NCI-H510A treated with DMSO at 0.1 percent for 48 hours (cell line): Measurements from ENCODE around the gene ACSF2.

ENCODE experiments used
- DNase-seq: peaks from one replicate; lab custom pipeline; 2025; lab: John Stamatoyannopoulos, UW

Gene ACSF2

DNA sequence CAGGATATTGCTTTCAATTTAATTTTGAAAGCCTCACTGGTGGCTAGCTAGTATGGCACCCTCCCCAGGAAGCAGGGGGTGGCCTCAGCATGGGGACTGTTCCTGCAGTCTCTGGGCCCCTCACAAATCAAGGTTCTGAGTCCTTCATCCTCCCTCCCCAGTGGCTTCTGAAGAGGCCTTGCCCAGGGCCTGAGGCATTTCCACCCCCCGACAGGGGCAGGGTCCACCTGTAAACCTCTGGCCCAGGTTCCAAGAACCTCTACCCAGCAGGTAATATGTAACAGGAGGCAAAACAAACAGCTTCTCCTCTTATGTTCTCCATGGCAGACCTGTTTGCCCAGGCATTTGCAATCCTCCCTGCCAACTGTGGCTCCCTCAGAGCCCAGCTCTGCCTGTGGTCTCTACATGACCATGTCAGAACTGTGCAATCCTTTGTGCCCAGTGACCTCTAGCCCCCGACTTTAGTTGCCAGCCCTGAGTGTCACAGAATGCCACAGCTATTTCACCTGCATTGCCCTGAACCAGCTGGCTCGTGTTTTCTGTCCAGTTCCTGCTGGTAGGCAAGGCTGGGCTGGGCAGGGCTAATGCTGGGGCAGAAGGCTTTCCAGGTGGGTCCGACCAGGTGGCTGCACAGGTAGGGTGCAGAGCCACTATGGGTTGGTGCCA, 14.3 kb downstream of the ACSF2 start:
- DNase-seq, result peak; percentile 90

DNA sequence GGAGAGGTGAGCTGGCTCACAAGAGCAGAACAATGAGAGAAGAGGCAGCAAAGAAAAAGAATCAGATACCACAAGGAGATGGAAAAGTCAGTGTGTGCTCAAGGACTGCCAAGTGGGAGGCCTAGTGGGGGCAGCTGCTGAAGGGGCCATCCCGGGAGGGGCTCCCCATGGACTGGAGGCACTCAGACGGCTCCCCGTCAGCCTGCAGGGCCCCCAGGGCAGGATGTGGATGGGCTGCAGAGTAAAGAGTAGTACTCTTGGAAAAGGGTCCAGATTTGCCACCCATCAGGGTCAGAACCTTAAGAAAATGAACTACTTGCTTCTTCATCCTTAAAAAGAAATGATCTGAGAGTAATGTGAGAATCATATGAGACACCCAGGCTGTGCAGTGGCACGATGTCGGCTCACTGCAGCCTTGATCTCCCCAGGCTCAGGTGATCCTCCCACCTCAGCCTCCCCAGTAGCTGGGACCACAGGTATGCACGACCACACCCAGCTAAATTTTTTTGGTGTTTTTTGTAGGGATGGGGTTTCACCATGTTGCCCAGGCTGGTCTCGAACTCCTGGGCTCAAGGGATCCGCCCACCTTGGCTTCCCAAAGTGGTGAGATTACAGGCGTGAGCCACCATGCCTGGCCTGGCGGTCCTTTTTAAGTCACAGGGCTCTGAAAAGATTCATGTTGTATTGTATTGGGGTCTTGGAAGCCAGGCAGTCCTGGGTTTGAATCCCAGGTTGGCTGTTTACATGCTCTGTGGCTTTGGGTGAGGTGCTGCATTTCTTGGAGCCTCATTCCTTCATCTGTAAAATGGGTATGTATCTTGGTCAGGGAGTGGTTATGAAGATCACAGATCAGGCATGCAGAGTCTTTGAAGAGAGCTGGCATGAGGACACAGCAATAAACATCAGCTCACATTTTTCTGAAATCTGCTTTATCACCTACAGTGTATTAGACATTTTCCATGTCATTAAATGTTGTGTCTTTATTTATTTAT, 15.1 kb downstream of the ACSF2 start:
- DNase-seq, result no peak

DNA sequence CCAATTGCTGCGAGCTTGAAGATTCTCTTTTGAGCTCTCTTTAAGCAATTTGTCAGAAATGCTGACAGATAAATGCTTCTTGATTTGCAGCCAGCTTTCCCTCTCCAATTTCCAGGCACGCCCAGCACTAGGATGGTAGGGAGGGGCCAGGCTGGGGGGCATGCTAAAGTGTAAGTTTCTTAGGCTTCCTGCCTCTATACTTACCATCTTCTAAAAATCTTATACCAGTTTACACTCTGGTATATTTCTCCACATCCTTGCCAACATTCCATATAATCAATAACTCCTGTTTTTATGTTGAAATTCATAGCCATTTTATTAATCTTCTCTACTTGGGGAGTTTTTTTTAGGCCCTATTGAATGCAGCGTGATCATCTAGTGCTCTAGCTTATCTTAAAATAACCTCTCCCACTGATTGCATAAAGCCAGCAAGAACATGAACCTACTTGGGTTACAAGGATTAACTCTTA, 17.5 kb downstream of the ACSF2 start:
- peak; percentile 19 for DNase-seq

DNA sequence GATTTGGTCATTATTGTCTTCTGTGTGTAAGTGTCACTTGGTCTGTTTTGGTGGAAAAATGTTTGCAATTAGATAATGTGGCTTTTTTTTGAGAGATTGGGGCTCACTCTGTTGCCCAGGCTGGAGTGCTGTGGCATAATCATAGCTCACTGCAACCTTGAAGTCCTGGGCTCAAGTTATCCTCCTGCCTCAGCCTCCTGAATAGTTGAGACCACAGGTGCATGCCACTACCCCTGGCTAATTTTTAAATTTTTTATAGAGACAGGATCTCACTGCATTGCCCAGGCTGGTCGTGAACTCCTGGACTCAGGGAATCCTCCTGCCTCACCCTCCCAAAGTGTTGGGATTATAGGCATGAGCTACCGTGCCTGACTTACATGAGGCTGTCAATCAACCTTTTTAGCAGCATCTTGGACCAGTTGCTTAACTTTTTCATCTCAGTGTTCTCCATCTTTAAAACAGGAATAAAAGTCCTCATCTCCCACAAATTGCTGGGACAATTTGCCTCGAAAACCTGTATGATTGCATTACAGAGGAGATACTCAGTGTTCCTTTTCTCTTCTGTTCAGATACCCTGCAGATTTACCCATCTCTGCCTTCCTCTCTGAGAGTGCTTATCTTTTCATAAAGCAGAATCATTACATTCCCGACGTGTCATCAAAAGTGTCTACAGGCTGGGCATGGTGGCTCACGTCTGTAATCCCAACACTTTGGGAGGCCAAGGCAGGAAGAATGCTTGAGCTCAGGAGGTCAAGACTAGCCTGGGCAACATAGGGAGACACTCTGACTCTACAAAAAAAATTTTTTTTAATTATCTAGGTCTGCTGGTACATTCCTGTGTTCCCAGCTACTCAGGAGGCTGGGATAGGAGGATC, 19.1 kb downstream of the ACSF2 start:
- no peak for DNase-seq

DNA sequence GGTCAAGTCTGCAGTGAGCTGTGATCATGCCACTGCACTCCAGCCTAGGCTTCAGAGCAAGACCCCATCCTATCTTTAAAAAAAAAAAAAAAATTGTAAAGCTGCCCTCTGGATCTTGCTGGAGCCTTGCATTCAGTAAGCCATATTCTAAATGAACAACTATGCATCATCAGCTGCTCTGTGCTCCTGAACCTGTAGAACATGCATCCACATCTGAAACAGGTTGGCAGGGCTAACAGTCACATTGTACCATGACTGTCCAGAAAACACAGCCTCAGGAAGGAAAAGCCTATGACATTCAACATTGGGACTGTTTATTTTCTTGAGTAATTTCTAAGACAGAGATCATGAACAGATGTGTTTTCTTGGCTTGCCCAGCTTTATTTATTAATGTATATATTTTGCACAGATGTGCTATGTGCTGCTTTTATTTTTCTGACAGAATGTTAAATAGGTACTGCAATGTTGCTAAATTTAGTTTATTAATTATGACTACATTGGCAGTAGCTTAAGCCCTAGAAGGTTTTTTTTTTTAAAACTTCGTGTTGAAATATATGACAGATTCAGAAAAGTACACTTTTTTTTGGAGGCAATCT, 19.8 kb downstream of the ACSF2 start:
- DNase-seq, result no peak

DNA sequence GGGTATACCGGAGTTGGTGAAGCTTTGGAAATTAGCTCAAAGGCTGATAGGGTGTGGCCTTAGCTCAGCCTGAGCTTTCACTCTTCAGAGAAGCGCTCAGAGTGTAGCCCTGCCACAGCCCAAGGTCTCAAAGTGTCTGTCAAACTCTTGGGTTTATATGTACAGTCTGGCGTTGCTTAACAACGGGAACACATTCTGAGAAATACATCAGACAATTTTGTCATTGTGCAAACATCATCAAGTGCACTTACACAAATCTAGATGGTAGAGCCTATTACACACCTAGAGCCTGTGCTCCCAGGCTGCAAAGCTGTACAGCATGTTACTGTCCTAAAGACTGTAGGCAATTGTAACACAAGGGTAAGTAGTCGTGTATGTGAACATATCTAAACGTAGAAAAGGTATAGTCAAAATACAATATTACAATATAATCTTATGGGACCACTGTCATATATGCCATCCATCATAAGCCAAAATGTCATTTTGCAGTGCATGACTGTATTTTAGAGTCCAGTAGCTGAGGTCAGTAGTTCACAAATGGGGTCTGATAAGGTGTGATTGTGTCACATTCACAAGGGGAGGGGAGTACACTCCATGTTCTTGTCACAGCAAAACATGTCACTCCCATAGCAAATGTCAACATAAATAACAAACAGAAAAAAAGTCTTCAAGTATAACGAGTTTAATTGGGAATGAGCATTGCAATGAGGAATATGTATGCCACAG, 22.0 kb downstream of the ACSF2 start:
- DNase-seq, result peak; percentile 97

DNA sequence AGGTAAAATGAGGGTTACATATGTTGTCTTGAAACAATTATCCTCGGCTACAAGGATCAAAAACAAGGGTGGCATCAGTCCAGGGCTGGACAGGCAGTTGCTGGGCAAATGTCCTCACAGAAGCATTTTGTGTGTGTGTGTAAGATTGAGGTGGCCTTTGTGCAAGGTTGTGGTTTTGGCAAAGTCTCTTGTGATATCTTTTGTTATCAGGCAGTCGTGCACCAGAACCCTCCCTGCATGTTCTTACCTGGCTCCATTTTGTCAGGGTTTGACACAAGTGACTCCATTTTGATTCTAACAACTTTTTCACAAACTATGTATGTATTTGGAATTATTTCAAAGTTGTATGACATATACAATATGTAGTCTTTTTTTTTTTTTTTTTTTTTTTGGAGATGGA, 22.6 kb downstream of the ACSF2 start:
- DNase-seq, result no peak

DNA sequence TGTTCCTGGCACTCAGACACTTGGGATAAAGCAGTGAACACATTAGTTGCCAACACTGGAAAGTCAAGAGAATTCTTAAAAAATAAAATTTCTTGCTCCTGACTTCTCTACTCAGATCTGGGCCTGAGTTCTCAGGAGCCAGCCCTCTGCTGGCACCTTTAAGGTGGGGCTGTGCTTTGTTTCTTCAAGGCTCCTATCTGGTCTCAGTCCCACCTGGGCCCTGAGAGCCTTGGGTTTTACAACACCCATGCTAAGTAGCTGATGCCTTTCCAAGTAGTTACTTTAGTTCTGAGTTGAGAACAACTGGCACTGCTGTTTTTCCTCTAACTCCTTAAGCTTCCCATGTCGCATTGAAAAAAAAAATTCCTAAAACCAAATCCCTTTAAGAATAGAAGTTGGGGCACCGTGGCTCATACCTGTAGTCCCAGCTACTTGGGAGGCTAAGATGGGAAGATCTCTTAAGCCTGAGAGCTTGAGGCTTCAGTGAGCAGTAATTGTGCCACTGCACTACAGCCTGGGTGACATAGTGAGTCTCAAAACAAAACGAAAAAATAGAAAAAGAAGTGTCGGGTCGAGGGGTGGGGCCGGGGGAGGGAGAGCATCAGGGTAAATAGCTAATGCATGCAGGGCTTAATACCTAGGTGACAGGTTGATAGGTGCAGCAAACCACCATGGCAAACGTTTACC, 26.1 kb downstream of the ACSF2 start:
- DNase-seq, result no peak

DNA sequence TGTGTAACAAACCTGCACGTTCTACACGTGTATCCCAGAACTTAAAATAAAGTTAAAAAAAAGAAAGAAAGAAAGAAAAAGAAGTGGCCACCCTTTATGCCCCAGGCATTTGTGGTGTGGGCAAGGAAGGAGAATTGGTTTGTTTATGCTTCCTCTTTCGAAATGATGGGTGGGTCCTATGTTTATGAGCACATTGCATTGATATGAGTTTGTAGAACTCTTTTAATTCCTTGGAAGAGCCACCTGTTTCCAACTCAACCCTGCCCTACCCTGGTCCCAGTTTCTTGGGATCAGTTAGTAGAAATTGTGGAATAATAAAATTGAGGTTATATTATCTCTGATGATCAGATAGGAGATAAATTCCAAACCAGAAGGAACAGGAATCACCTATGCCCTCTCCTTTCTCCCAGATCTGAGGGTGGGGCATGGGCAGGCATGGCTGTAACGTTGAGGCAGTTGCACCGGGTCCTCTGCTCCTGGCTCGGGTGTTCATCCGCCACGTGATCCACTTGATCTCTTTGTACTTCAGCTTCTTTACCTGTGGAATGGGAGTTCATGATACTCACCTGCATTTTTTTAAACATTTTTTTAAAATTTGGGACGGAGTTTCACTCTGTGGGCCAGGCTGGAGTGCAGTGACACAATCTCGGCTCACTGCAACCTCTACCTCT, 26.7 kb downstream of the ACSF2 start:
- no peak for DNase-seq

DNA sequence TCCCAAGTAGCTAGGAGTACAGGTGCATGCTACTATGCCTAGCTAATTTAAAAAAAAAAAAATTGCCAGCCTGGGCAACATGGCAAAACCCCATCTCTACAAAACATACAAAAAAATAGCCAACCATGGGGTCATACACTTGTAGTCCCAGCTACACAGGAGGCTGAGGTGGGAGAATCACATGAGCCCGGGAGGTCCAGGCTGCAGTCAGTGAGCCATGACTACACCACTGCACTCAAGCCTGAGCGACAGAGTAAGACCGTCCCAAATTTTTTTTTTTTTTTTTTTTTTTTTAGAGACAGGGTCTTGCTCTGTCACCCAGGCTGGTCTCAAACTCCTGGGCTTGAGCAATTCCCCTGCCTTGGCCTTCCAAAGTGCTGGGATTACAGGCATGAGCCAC, 27.9 kb downstream of the ACSF2 start:
- no peak for DNase-seq

DNA sequence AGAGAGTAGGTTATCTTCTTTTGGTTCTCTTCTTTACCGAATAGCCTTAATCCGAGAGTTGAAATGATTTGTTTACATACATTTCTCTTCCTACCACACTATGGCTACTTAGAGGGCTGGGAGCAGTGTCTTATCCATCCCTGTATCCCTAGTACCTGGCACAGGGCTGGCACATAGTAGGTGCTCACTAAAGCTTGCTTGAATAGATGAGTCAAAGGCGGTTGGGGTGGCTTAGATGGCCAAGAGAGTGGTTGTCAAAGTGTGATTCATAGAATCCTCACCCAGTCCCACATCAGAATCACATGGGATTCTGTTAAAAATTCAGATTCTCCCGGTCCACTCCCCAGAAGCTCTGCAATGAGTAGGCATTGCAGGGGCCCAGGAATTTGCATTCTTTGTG, 31.6 kb downstream of the ACSF2 start:
- DNase-seq, result no peak

DNA sequence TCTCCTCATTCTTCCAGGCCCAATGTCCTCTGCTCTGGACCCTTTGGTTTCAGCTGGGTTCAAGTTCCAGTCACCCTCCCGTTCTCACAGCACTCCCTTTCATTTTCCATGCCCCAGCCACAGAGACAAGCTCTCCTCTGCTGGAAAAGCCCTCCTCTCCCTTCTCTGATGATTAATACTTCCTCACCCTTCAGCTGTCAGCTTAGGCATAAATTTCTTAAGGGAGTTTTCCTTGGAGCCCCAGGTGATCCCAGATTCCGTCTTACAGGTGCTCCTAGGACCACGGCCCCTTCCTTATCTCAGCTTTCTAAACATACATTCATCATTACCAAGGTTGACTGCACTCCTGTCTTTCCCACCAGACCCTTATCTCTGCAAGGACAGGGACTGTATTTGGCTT, 32.3 kb downstream of the ACSF2 start:
- DNase-seq, result no peak

DNA sequence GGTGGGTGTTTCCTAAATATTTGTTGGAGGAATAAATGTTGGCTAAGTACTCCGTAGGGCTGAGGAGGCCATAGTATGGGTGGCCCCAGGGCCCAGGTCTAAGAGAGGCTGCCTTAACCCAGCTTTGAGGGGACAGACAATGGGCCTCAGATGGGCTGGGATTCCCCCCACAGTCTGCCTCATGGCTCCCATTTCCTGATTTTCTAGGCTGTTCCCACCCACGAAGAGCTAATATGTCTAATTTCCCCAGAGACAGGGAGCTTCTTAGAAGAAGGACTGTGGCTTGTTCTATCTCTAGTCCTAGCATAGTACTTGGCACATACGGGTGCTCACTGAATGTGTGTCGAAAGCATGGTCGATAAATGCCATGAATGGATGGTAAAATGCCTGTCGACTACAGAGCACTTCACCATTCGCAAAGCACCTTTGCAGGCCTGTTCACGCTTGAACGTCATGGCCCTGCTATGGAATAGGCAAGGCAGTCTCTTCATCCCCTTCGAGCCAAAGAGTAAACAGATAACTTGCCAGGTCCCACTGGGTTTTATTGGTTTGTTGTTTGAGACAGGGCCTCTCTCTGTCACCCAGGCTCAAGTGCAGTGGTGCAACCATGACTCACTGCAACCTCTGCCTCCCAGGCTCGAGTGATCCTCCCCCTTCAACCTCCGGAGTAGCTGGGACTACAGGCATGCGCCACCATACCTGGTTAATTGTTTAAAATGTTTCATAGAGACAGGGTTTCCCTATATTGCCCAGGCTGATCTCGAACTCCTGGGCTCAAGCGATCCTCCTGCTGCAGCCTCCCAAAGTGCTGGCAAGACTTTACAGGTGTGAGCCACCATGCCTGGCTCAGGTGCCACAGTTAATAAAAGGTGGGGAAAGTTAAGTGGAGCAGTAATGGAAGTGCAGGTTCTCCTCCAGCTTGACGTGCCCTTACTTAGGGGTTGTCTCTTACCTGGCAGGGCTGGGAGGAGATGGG, 33.0 kb downstream of the ACSF2 start:
- peak; percentile 94 for DNase-seq

DNA sequence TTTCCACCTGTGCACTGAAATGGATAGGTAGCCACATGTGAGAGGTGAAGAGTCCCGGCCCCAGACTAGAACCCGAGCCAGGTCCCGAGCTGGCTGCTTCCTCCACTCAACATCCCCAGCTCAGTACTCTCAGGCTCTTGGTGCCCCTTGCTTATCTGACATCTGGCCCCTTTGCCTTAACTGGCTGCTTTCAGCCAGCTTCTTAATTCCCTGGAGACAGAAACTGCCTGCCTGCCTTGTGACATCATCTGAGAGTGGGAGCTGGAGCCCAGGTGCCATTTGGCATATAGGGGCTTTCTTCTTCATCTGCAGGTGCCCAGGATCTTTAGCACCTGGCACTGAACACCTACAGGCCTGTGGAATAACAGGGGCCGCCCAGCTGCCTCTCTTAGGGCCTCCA, 33.7 kb downstream of the ACSF2 start:
- DNase-seq, result no peak

DNA sequence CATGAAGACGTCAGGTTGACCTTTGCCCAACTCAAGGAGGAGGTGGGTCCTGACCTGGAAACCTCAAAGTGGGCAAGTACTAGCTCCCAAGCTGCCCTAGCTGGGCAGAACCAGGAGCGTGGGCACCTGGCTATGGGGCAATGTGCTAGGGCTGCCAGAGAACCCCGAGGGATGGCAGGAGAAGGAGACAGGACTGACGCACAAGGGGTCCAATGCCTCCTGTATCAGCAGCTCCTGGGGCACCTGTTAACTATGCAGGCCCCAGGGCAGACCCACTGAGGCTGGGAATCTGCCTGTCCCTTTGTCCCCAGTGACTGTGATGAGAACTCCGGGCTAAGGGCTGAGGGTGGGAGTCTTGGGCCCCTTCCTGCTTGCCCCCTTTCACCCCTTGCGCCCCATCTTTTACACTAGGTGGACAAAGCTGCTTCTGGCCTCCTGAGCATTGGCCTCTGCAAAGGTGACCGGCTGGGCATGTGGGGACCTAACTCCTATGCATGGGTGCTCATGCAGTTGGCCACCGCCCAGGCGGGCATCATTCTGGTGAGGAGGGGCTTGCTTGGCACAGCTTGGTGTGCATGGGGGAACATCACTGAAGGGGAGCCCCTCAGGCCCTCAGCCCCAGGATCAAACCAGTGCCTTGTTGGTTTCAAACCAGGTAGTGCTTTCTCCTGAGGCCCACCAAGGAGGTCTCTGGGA, 35.0 kb downstream of the ACSF2 start:
- no peak for DNase-seq

DNA sequence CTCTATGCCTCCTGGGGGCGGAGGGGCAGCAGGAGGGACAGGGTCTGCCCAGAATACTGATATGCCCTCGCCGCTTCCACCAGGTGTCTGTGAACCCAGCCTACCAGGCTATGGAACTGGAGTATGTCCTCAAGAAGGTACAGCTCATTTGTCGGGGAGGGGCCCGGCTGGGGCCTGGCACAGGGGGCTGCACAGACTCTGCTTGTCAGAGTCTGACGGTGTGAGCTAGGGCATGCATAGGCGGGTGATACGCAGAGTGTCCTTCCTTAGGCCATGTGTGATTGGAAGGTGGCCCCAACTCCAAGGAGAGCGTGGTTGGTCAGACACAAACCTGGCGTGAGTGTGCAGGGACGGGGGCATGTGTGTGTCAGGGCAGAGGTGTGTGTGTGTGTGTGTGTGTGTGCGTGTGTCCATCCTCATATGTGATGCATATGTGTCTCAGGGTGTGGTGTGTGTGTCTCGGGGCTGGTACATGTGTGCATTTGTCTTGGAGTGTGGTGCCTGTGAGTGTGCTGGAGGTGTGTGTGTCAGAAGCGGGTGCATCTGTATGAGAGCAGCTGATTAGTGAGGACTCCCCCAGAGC, 35.6 kb downstream of the ACSF2 start:
- DNase-seq, result no peak

DNA sequence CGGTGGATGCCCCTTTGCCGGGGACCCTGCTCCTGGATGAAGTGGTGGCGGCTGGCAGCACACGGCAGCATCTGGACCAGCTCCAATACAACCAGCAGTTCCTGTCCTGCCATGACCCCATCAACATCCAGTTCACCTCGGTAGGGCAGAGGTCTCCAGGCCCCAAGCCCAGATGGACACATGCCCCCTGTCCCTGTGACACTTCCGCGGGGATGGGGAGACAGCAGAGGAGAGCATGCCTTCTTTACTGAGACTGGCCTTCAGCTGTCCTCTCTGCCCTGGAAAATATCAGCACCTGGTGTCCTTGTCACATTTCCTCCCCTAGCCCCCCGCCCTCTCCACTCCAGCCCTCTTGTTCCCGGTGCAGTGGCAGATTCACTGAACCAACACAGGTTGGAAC, 36.4 kb downstream of the ACSF2 start:
- DNase-seq, result peak; percentile 58

DNA sequence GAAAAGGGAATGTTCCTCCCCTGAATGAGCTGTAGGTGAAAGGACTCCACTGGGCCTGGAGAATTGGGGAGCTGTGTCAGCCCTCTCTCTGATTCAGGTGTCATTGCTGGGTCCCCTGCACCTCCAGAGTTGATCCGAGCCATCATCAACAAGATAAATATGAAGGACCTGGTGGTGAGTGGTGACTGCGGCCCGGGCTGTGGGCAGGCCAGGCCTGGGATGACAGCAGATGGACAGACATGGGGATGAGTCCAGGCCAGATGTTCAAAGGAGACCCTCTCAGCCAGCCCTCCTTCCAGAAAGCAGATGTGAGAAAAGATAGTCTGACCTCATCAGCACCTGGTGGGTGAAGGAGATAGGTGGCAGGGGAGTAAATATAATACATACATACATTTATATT, 38.1 kb downstream of the ACSF2 start:
- no peak for DNase-seq
